Lower leg skin (tissue), 3 donors: Measurements from ENCODE around the gene CATSPER1.

Experiments
- CTCF ChIP-seq, 3 donors: fragments of 450-650 bp; IDR thresholded peaks; one replicate each; pipeline ENCODE4 v1.5.1; 2016; ENCODE audit warnings: antibody characterized with exemption in 3 of 3, mild to moderate bottlenecking in 3 of 3, moderate library complexity in 2 of 3
- POLR2A ChIP-seq, 2 donors: fragments of 450-650 bp; IDR thresholded peaks; one replicate each; pipeline ENCODE4 v1.6.1; 2016 to 2017; ENCODE audit warnings: antibody characterized with exemption in 2 of 2, mild to moderate bottlenecking in 1 of 2, moderate library complexity in 1 of 2

- TF ChIP-seq CTCF (IDR thresholded peaks at IDR 0.05) (no peak), POLR2A (IDR thresholded peaks at IDR 0.05) (no peak)
Observed at GRCh38 chr11:66014804-66015453, 11.3 kb downstream of the CATSPER1 start.
